Liver (tissue), 2 donors: ENCODE results near the gene TMEM217.

ENCODE experiments used
- TF ChIP-seq, protein P1 (sequence below): fragments of 150-350 bp; IDR thresholded peaks from 2 replicates; pipeline ENCODE4 v1.5.1; 2017; ENCODE audit warnings: improper control_type of control experiment, low read depth, low read length; ENCODE audit not compliant: missing input control
- TF ChIP-seq, protein P2 (sequence below): IDR thresholded peaks from 2 replicates; pipeline ENCODE4 v1.6.1; 2016; ENCODE audit warnings: antibody characterized with exemption
- TF ChIP-seq, protein P3 (sequence below): IDR thresholded peaks from 2 replicates; pipeline ENCODE4 v1.6.1; 2016; ENCODE audit warnings: antibody characterized with exemption, mild to moderate bottlenecking
- donor health status: healthy.

DNA sequence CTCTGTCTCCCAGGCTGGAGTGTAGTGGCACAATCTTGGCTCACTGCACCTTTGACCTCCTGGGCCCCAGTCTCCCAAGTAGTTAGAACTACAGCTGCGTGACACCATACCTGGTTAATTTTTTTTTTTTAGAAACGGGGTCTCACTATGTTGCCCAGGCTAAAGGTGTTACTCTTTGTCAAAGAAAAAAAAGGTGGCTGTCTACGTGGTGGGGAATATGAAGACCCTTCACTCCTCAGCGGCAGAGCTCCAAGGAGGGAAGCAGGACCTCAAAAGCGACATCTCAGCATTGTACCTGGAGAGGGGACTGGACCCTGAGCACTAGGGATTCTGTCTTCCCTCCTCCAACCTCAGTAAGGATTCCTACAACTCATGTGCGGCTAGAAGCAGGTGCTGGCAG is 16.8 kb downstream of the TMEM217 start:
- TF ChIP-seq, protein P1, sequence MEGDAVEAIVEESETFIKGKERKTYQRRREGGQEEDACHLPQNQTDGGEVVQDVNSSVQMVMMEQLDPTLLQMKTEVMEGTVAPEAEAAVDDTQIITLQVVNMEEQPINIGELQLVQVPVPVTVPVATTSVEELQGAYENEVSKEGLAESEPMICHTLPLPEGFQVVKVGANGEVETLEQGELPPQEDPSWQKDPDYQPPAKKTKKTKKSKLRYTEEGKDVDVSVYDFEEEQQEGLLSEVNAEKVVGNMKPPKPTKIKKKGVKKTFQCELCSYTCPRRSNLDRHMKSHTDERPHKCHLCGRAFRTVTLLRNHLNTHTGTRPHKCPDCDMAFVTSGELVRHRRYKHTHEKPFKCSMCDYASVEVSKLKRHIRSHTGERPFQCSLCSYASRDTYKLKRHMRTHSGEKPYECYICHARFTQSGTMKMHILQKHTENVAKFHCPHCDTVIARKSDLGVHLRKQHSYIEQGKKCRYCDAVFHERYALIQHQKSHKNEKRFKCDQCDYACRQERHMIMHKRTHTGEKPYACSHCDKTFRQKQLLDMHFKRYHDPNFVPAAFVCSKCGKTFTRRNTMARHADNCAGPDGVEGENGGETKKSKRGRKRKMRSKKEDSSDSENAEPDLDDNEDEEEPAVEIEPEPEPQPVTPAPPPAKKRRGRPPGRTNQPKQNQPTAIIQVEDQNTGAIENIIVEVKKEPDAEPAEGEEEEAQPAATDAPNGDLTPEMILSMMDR: no peak
- TF ChIP-seq, protein P2, sequence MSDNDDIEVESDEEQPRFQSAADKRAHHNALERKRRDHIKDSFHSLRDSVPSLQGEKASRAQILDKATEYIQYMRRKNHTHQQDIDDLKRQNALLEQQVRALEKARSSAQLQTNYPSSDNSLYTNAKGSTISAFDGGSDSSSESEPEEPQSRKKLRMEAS: no peak
- TF ChIP-seq, protein P3, sequence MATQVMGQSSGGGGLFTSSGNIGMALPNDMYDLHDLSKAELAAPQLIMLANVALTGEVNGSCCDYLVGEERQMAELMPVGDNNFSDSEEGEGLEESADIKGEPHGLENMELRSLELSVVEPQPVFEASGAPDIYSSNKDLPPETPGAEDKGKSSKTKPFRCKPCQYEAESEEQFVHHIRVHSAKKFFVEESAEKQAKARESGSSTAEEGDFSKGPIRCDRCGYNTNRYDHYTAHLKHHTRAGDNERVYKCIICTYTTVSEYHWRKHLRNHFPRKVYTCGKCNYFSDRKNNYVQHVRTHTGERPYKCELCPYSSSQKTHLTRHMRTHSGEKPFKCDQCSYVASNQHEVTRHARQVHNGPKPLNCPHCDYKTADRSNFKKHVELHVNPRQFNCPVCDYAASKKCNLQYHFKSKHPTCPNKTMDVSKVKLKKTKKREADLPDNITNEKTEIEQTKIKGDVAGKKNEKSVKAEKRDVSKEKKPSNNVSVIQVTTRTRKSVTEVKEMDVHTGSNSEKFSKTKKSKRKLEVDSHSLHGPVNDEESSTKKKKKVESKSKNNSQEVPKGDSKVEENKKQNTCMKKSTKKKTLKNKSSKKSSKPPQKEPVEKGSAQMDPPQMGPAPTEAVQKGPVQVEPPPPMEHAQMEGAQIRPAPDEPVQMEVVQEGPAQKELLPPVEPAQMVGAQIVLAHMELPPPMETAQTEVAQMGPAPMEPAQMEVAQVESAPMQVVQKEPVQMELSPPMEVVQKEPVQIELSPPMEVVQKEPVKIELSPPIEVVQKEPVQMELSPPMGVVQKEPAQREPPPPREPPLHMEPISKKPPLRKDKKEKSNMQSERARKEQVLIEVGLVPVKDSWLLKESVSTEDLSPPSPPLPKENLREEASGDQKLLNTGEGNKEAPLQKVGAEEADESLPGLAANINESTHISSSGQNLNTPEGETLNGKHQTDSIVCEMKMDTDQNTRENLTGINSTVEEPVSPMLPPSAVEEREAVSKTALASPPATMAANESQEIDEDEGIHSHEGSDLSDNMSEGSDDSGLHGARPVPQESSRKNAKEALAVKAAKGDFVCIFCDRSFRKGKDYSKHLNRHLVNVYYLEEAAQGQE: no peak
